Measurements from ENCODE around the gene RAI1.
"Not testable (repeated sequence)": the region's sequence is repeated elsewhere in the genome, so short reads cannot be mapped to it uniquely, and the experiment has no call there.

Gene RAI1

DNA sequence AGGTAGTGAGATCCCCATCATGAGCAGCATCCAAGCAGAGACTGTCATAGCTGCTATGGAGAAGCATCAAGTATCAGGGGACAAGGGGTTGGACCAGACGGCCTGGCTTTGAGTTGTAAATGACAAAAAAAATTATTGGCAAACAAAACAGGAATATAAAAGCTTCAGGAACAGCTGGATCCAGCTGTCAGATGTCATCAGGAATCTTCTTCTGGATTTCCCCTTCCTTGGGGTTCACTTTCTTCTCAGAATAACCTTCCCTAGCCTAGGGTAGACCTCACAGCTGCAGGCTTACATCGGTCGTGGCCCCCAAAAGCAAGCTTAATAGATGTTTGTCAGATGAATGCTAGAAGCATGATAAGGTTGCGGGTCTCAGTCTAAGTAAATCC is 17.2 kb upstream of the RAI1 start:
- no peak for DNase-seq

DNA sequence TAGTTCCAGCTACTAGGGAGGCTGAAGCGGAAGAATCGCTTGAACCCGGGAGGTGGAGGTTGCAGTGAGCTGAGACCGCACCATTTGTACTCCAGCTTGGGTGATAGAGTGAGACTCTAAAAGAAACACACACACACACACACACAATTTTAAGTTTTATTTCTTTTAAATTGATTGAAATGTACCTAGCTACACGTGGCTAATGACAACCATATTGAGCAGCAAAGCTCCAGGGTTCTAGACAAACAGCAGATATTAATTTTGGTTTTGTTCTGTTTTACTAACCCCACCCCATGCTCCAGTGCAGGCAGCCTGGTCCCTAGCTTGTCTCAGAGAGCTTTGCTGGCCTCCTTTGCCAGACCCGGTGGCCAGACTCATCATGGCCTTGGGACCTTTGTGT is 16.0 kb upstream of the RAI1 start:
- no peak for DNase-seq

DNA sequence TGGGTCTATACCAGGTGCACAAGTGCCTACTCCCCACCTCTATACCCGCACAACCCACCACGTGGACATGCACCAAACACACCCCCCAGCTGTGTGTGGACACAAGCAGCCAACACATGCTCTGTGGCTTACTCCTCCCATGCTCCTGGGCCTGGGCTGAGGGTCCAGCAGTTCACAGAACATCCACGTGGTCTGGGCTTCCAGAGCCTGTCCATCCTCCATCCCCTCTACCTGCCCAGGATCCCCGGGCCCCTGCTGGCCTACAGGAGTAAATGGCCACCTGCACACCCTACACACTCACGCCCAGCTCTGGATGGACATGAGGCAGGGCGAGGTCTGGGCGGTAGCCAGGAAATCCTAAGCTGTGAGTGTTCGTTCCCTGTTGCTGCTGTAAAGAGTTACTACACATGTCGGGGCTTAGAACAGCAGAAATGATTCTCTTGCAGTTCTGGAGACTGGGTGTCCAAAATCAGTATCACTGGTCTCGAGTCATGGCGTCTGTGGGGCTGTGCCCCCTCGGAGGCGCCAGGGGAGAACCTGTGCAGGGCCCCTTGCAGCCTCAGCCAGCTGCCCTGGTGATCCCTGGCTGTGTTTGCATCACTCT is 15.0 kb upstream of the RAI1 start:
- no peak for DNase-seq

DNA sequence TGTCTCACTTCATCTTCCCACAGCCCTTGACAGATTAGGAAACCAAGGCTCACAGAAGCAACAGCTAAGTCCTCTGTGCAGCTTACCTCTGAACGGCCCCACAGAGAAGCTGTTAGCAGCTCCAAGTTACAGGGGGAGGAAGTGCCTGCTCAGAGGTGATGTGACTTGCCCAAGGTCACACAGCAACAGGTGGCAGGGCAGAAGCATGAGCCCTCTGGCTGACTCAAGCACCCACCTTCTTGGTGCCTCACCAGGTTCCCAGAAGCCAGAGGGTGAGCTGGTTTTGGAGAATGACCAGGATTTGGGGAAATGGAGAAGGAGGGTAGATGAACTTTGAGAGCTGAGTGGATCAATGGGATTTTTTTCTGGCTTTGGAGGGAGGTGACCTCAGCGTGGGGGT is 14.0 kb upstream of the RAI1 start:
- DNase-seq: no peak

DNA sequence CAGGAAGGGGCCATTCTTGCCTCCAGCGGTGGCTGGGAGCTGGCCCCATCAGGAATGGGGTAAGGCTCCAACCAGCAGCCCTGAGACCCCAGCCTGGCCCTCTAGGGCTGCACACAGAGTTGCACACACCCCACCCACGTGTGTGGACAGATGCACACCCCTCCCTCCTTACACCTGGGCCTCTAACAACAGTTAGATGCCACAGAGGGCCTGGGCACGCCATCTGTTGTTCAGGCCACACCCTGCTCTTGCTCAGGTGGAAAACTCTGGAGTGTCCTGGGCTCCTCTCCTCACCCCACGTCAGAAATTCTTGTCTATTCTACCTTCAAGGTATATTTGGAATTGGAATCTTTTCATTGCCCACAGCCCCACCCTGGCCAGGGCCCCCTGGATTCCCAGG is 13.3 kb upstream of the RAI1 start:
- no peak for DNase-seq

DNA sequence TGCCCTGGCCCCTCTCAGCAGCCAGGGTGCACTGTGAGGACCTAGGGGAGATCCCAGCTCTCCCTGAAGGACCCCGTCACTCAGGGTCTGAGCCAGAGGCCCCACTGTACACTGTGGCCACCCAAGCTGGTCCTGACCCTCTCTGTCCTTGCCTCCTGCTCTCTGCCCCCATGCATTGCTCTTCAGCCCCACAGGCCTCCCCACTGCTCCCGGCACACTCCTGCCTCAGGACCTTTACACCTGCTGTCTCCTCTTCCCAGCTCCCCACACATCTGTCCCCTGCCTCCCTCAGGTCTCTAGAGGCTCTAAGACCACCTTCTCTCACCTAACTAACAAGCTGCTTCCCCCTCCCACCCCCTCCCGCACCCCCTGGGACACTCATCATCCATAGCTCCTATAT is 12.9 kb upstream of the RAI1 start:
- no peak for DNase-seq

DNA sequence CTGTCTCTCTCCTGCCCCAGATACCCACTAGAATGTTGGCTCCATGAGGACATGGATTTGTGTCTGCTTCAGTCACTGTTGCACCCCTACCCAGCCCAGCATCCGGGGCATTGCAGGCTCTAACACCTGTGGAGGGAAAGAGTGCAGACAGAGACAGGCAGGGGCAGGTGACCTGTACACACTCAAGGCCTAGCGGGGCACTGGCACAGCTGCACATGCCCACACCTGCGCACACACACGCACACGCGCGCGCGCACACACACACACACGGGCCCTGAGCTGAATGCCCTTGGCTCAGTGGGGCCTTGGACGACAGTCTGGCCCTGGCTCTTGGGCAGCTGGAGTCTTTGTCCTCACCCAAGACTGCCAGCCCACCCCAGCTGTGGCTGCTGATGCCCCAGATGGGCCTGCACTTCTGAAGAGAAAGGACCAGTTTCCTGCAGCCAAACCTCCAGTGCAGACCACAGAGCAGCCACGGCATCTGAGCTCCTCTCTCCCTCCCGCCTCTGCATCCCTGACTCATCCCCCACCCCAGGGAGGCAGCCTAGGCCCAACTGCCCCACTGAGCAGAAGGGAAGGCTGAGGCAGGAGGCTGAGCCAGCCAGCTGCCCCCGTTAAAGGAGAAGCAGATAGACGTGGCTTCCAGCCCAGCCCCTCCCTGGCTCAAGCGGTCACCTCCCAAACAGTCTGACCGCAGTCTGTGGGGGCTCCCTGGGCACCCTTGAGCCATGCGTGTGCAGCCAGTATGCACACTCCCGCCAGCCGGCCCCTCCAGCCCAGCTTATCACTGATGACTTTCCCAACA is 12.3 kb upstream of the RAI1 start:
- DNase-seq: no peak

DNA sequence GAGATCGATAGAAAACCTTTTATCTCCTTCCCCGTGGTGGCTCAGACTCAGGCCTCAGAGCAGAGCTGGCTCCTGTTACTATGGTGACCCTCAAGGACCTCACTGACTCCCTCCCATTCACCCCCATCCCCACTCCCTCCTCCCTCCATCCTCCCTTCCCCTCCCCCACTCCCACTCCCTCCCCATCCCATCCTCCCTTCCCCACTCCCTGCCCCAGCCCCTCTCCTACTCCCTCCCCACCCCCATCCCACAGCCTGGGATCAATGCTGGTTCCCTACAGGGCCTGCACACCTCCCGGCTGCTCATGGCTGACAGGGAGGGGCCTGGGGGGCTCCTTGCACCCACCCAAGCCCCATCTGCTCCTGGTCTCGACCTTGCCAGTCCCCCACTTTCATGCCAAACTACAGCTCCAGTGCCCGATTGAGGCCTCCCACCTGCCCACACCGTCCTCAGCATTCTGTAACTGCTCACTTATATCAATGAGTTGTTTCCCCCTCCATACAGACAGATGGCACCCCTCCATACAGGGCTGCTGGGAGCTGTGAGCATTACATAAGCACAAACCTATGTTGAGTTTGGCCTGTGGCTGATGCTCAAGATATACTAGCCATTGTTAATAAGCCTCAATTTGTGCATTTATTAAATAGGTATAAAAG is 11.6 kb upstream of the RAI1 start:
- no peak for DNase-seq

DNA sequence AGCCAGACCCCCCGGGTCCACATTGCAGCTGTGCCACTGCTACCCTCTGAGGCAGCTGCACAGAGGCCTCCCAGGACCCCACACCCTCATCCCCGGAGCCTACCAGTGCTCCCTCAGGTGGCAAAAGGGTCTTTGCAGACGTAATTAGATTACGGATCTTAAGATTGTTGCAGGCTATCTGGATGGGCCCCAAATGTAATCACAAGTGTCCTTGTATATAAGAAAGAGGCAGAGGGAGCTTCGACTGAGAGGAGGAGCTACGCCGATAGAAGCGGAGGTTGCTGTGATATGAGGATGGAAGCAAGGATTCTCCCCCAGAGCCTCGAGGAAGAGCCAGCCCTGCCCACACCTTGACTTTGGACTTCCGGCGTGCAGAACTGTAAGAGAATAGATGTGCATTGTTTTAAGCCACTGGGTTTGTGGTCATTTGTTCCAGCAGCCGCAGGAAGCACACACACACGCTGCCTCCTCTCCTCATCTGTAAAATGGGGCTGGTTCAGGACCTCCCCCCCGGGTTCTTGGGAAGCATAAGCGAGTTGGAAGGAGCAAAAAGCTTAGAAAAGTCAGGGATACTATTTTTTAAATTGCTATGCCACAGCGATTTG is 10.5 kb upstream of the RAI1 start:
- no peak for DNase-seq

DNA sequence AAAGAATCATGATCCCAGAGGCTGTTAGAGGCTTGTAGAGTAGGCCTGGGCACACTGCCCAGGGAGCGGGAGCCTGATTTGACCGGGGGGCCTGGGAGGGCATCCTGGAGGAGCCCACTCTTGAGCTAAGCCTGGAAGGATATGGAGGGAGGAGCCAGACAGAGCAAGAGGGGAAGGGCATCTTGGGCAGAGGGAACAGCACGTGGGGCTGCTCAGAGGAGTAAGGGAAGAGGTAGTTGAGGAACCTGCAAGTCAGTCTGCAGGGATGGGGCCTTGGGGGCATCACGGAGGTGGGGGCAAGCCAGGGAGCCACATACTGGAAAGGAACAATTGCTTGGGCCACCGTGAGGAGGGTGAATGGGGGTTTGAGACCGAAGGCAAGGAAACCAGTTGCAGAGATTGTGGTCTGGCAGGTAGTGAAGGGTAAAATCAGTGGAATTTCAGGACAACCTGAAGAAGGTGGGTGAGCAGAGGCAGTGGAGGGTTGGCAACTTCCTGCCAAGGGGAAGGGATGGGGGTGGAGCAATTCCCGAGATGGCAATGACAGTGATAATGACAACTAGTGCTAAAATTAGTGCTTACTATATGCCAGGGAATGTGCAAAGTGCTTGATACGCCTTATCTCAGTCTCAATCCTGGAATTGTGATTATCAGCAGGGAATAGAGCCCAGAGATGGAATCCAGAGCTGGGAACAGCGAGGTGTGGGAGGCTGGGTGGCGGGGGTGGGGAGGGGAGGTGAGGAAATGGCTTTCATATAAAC is 9.7 kb upstream of the RAI1 start:
- DNase-seq: no peak

DNA sequence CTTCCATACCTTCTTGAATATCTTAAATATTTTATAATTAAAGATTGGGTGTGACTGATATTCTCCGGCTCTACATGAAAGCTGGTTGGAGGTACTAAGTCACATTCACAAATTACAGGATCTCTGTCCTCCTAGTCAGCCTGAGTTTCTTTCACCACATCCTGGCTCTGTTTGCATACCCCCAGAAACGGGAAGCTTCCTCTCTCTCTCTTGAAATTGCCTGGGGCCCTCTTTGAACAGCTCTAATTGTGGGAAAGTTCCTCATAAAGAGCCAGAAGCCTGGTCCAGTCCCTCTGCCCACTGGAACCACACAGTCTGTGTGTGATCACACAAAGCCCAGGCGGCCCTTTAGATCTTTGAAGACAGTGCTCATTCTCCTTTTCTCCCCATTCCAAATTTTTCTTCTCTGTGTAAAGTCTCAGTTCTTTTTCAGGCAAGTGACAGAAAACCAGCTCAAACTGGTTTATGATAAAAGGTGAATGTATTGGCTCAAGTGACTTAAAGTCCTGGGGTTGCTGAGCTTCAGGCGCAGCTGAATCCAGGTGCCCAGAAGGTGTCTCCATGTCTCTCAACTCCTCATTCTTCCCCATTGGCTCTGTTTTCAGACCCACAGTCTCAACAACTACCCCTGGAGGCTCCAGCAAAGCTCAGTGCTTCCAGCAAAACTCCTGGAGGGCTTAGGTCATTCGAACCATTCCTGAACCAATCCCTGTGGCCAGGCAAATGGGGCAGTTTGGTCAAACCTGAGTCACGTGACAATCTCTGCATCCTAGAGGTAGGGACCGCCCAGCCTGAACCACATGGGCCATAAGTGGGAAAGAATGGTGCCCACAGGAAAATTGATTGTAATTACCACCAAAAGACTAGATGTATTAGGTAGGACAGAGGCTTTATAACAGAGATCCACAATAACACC is 8.5 kb upstream of the RAI1 start:
- DNase-seq: no peak

DNA sequence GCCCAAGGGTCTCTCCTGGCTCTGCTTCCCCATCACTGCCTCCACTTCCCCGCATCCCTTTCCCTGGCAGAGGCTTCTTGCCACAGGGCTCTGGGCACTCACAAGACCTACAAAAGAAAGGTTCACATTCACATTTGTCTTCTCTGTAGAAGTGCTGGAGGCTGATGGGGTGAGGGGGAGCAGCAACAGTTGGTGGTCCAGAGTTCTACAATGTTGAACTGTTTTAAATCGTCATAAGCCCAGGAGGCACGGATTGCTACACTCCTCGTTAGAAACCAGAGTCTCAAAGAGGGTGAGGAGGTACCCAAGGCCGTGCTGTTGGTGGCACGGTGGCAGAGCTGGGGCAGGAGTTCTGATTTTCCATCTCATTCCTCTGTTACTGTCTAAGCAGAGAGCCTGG is 5.8 kb upstream of the RAI1 start:
- no peak for DNase-seq

DNA sequence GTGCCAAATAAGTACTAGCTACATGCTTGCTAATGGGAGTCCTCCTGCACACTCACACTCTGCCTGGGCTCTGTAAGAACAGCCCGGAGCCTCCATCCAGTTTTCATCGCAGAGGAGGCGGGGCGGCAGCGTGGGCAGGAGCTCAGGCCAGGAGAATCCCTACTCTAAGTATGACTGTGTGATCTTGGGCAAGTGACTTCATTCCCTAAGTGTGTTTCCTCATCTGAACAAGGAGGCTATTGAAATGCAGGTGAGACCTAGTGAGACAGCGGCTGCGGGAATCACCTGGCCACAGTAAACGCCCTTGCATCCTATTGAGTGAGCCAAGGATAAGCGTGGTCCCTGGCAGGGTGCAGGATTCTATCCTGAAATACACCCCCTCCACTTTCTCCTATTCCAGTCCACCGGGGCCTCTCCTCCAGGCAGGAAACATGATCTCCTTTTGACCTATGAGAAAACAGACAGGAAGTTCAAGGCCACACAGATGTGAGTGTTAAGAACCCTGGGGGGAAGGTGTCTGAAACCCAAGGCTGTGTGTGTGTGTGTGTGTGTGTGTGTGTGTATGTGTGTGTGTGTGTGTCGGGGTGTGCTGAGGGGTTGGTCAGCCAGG is 5.2 kb upstream of the RAI1 start:
- no peak for DNase-seq

DNA sequence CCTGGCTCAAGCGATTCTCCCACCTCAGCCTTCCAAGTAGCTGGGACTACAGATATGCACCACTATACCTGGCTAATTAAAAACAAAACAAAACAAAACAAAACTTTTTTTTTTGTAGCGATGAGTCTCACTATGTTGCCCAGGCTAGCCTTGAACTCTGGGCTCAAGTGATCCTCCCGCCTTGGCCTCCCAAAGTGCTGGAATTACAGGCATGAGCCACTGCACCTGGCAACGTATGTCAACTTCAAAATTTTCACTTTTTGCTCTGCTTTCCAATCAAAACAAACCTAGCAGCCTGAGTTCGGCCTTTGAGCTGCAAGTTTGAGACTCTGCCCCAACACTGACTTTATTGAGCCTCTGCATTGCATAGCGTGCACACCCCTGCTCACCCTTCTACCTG is 4.5 kb upstream of the RAI1 start:
- DNase-seq: no peak

DNA sequence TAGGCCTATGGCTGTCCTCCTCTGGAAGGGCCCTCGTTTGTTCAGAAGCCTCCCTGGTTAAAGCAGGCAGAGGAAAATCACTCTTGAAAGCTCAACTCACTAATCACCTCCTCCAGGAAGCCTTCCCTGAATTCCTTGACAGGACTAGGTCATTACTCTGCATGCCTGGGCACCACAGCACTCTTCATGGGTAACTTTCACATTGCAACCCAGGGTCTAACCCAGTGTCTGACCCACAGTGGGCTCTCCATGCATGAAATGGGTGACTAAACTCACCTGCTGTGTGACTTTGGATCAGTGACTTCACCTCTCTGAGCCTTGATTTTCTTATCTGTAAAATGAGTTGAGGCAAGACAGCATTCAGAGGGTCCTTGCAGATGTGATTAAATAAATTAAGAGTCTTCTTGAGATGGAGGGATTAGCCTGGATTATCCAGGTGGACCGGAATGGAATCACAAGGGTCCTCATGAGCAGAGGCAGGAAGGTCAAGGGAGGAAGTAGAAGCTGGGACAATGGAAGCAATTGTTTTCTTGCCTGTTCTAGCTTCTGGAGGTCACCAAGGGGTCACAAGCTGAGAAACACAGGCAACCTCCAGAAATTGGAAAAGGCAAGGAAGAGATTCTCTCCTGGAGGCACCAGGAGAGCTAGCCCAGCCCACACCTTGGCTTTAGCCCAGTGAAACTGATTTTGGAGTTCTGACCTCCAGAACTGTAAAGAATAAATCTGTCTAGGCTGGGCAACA is 3.8 kb upstream of the RAI1 start:
- no peak for DNase-seq

DNA sequence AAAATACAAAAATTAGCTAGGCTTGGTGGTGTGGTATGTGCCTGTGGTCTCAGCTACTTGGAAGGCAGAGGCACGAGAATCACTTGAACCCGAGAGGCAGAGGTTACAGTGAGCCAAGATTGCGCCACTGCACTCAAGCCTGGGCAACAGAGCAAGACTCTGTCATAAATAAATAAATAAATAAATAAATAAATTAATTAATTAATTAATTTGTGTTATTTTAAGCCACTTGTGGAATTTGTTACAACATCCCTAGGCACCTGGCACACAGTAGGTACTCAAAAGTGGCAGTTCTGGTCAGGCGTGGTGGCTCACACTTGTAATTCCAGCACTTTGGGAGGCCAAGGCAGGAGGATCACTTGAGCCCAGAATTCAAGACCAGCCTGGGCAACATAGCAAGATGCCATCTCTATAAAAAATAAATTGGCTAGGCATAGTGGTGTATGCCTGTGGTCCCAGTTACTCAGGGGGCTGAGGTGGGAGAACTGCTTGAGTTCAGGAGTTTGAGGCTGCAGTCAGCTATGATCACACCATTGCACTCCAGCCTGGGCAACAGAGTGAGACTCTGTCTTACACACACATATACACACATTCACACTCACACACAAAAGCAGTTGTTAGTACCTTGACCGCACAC is 3.1 kb upstream of the RAI1 start:
- DNase-seq: not testable (repeated sequence)

DNA sequence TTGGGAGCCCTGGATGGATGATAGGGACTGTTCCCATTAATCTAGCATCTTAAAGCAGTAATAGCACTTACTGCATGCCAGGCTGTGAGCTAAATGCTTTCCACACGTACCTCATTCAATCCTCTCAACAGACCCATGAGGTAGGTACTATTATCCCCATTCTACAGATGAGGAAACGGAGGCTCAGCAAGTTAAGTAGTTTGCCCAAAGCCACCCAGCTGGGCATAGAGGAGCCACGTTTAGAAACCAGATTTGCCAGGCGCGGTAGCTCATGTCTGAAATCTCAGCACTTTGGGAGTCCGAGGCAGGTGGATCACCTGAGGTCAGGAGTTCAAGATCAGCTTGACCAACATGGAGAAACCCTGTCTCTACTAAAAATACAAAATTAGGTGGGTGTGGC is 2.0 kb upstream of the RAI1 start:
- no peak for DNase-seq

DNA sequence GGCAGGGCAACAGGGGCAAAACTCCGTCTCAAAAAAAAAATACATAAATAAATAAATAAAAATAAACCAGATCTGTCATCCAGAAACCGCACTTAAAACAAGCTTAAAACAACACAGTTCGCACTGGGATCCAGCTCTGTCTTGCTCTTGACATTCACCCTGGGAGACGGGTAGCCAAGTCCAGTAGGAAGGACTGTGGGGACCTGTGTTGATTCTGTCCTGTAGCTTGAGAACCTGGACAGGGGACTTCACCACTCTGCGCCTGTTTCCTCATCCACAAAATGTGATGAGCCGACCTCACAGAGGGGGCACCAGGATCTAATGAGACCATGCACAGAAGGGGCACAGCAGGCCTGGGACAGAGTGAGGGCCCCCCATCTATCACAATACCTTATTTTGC is 1.5 kb upstream of the RAI1 start:
- DNase-seq: no peak

DNA sequence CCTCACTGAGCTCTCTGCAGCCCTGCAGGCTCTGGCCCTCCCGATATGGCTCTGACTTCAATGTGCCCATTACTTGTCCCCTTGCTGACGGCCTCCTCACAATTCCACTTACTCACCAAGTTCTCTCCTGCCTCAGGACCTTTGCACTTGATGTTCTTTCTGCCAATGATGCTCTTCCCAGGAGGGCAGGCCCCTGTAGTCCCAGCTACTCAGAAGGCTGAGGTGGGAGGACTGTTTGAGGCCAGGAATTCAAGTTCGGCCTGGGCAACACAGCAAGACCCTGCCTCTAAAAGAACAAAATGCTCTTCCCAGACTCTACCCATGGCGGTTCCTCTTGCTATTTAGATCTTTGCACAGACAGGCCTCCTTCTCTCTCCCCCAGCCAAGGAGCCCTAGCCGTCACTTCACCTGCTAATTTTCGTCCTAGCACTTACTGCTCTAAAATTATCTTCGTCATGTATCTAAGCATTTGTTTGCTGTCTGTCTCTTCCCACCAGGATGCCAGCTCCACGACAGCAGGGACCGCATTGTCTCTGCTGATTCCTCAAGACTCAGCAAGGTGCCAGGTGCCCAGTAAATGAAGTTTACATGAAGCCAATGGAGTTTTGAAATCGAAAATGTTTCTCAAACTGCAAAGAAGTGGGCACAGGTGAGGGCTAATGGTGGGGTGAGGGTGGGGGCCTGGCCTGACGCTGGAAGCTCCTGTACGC is 626 bp upstream of the RAI1 start:
- DNase-seq: no peak

All from NCI-H446 treated with DMSO at 0.1 percent for 48 hours (cell line).